Activated CD4-positive, alpha-beta memory T cell treated with anti-CD3 and anti-CD28 coated beads, Interleukin-2, amount 10 ng/mL, durations not matched to agents 7 days and 5 days (primary cell): ENCODE measurements around the gene SLC22A17. TPM values are rescaled to one million over a fixed set of nuclear protein-coding genes. Genes with fewer than 3 reads are reported as not detected.

Experiments
- CTCF ChIA-PET: fragments of 350-600 bp; sonication (Branson Sonifier 250); formaldehyde crosslinking; loops from one replicate; lab custom pipeline; 2021; ENCODE audit warnings: antibody characterized with exemption, inconsistent platforms; lab: Charles Lee
- POLR2A ChIA-PET: fragments of 350-600 bp; sonication (Branson Sonifier 250); formaldehyde crosslinking; loops from one replicate; lab custom pipeline; 2021; ENCODE audit warnings: antibody characterized with exemption; lab: Charles Lee
- DNase-seq: peaks from one replicate; pipeline ENCODE4 v3.0.0-alpha.2; 2020
- H3K27ac Mint-ChIP-seq: one replicate; pipeline ENCODE4 v1.8.0; 2021; ENCODE audit warnings: mild to moderate bottlenecking, mixed read lengths
- H3K27me3 Mint-ChIP-seq: one replicate; pipeline ENCODE4 v1.8.0; 2021; ENCODE audit warnings: mixed read lengths
- H3K36me3 Mint-ChIP-seq: one replicate; pipeline ENCODE4 v1.8.0; 2021; ENCODE audit warnings: low read depth, mixed read lengths
- H3K4me1 Mint-ChIP-seq: one replicate; pipeline ENCODE4 v1.8.0; 2021; ENCODE audit warnings: mixed read lengths
- H3K4me3 Mint-ChIP-seq: one replicate; pipeline ENCODE4 v1.8.0; 2021; ENCODE audit warnings: mild to moderate bottlenecking, mixed read lengths
- H3K9me3 Mint-ChIP-seq: one replicate; pipeline ENCODE4 v1.8.0; 2021; ENCODE audit warnings: mixed read lengths
- total RNA-seq, 2 experiments: library from RNA; stranded (reverse); gene quantifications; one replicate each; pipeline ENCODE4 v1.2.3, GENCODE V29; 2021

Gene SLC22A17
- total RNA-seq, 2 experiments from 2014 or later = 2.0 TPM

GRCh38 chr14:23365732-23366425 is 13.2 kb upstream of the SLC22A17 start:
- H3K9me3 Mint-ChIP-seq = no peaks in the 10 kb centered on the region
- DNase-seq = no peak
- H3K4me3 Mint-ChIP-seq = no peak overlapping the region
- peaks cover 2% of the 10 kb centered on the region for H3K4me1 Mint-ChIP-seq
- POLR2A ChIA-PET = no interaction called here
- H3K27me3 Mint-ChIP-seq = peaks cover 38% of the 10 kb centered on the region
- CTCF ChIA-PET = interaction anchor here (1.1 kb wide), 1 partner anchor 14 kb away, joined by 3 read pairs; no protein-coding TSS in a partner anchor
- no peaks in the 10 kb centered on the region for H3K36me3 Mint-ChIP-seq
- H3K27ac Mint-ChIP-seq = no peak overlapping the region

DNA sequence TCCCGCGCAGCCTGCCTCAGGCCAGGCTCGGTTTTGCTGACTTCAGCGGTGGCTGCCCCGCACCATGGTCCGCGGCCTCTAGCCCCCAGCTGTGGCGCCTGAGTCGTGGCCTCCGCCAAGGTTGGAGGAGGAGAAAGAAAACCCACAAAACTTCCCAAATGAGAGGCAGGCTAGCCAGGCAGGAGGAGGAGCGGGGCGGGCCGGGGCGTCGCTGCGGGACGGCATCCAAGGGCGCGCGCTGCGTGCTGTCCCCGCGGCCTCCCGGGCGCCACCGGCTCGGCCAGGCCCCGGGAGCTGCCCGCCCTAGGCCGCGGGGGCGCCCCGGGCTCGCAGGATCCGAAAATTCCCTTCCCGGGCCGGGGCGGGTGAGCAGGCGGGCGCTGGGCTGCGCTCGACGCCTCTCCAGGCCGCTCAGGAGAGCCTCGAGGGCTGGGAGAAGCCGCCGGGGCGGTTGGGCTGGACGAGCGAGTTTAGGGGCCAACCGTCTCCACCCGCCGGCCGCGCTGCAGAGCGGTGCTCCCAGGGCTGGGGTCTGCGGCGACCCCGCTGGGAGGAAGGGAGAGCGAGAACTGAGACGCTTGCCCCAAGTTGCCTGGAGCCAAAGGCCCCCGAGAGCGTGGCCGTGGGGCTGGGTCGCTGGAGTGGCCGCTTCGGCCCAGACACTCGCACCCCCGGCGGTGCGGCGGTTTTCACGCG is 12.5 kb upstream of the SLC22A17 start, which contains the start of gene EFS:
TSS of gene EFS (minus strand) at position 137 of the 696 bp plus-strand sequence. CDS start 147 bp downstream, outside the sequence.
- ChIA-PET CTCF (interaction anchor here (1.1 kb wide), 1 partner anchor 15 kb away, joined by 3 read pairs; no protein-coding TSS in a partner anchor), POLR2A (no interaction called here)
- H3K27me3 Mint-ChIP-seq = peaks cover 38% of the 10 kb centered on the region
- DNase-seq = no peak
- no peak within 1 kb of the TSS for H3K4me3 Mint-ChIP-seq
- no peaks in the 10 kb centered on the region for H3K36me3 Mint-ChIP-seq
- H3K27ac Mint-ChIP-seq = no peak within 1 kb of the TSS
- H3K9me3 Mint-ChIP-seq = no peaks in the 10 kb centered on the region
- peaks cover 3% of the 10 kb centered on the region for H3K4me1 Mint-ChIP-seq

DNA sequence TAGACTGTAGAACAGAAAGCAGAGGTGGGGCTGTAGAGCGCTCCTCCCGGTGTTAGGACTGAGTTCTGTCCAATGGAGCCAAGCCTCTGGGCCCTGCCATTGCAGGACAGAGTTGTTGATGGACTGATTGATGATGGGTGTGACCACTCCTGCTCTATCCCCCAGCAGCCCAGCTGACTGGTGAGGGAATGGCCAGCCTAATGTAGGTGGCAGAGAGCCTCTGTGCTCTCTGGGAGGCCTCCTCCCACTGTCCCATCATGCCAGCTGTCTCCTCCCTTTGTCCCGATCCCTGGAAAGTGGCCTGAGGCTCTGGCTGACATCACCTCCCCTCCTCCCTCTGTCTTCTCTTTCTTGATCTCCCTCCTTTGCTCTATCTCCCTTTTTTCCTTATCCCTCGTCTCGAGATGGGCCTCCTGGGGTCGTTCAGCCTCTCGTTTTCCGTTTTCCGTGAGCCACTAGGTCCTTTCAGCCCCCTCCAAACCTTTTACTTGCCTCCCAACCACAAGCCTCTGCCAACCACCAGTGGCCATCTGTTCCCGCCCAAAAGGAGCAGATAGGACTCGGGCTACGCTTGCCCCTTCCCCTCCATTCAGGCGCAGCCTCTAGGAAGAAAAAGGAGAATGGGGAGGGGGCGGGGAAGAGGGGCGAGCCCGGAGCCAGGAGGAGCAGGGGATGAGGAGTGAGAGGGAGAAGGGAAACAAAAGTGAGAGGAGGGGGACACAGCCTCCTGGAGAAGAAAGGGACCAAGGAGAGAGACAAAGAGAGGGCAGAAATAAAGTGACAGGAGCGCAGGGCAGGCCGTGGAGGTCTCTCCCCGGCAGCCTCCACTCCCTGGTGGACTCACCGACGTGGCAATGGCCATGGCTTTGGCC is 11.7 kb upstream of the SLC22A17 start:
- no peaks in the 10 kb centered on the region for H3K9me3 Mint-ChIP-seq

GRCh38 chr14:23362200-23362599 is 9.5 kb upstream of the SLC22A17 start:
- Mint-ChIP-seq H3K36me3 (no peaks in the 10 kb centered on the region), H3K27me3 (peaks cover 26% of the 10 kb centered on the region), H3K27ac (no peak overlapping the region), H3K4me1 (peaks cover 3% of the 10 kb centered on the region), H3K9me3 (no peaks in the 10 kb centered on the region), H3K4me3 (no peak overlapping the region)
- DNase-seq = no peak
- ChIA-PET CTCF (interaction anchor here (0.6 to 1.1 kb wide), 3 partner anchors 18 to 273 kb away, joined by 3 to 4 read pairs (median 3); no protein-coding TSS in a partner anchor), POLR2A (interaction anchor here (1.1 to 1.2 kb wide), 2 partner anchors 8 to 9 kb away, joined by 3 to 4 read pairs; no protein-coding TSS in a partner anchor)

More for the DNA sequence above, 11.7 kb upstream of the SLC22A17 start:
- ChIA-PET POLR2A (no interaction called here), CTCF (interaction anchor here (1.1 kb wide), 1 partner anchor 15 kb away, joined by 3 read pairs; no protein-coding TSS in a partner anchor)
- H3K27me3 Mint-ChIP-seq = peaks cover 38% of the 10 kb centered on the region
- H3K4me3 Mint-ChIP-seq = no peak overlapping the region
- peaks cover 3% of the 10 kb centered on the region for H3K4me1 Mint-ChIP-seq
- H3K36me3 Mint-ChIP-seq = no peaks in the 10 kb centered on the region
- no peak overlapping the region for H3K27ac Mint-ChIP-seq
- no peak for DNase-seq

DNA sequence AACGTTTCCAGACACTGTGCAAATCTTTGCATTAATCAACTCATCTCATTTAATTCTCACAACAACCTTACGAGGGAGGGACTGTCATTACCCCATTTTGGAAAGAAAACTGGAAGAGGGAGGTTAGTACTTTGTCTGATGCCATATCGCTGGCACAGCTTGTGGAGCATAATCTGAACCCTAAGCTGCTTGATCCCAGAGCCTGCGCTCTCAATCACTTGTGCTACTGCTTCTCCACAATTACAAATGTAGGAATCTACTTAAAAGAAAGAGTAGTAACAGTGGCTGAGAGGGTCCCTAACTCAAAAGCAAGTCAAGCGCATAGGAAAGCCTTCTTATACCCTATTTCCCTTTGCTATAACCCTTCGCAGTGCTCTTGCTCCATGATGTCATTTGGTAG is 9.1 kb upstream of the SLC22A17 start:
- ChIA-PET POLR2A (interaction anchor here (1.1 to 1.2 kb wide), 2 partner anchors 8 to 9 kb away, joined by 3 to 4 read pairs; no protein-coding TSS in a partner anchor), CTCF (interaction anchor here (0.6 to 1.1 kb wide), 2 partner anchors 18 to 217 kb away, joined by 3 to 4 read pairs; no protein-coding TSS in a partner anchor)
- no peak overlapping the region for H3K27ac Mint-ChIP-seq
- no peak overlapping the region for H3K4me3 Mint-ChIP-seq
- H3K9me3 Mint-ChIP-seq = no peaks in the 10 kb centered on the region
- peaks cover 22% of the 10 kb centered on the region for H3K27me3 Mint-ChIP-seq
- peaks cover 3% of the 10 kb centered on the region for H3K4me1 Mint-ChIP-seq
- no peaks in the 10 kb centered on the region for H3K36me3 Mint-ChIP-seq
- DNase-seq = no peak

- Mint-ChIP-seq H3K4me3 (no peak overlapping the region), H3K9me3 (no peaks in the 10 kb centered on the region), H3K4me1 (peaks cover 3% of the 10 kb centered on the region), H3K36me3 (no peaks in the 10 kb centered on the region), H3K27me3 (peaks cover 20% of the 10 kb centered on the region), H3K27ac (no peak overlapping the region)
- DNase-seq = no peak
- CTCF ChIA-PET = interaction anchor here (1.1 kb wide), 1 partner anchor 19 kb away, joined by 4 read pairs; no protein-coding TSS in a partner anchor
- POLR2A ChIA-PET = interaction anchor here (1.2 kb wide), 1 partner anchor 10 kb away, joined by 3 read pairs; no protein-coding TSS in a partner anchor
Measured at GRCh38 chr14:23361320-23361719, 8.6 kb upstream of the SLC22A17 start.

DNA sequence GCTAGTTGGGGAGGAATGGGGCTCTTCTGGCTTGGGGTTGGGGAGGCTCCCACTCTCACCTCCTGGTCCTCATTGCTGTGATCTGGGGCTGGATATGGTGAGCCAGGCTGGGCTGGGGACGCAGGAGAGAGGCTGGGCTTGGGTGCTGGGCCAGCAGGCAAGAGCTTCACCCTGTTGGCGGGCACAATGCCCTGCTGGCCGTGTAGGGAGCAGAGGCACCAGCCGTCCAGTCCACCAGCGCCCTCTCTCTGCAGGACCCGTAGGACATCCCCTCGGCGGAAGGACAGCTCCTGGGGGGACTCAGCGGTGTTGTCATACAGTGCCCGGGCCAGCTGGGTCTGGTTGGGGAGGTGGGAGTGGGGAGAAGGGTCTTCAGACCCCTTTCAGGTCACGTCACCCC is 7.8 kb upstream of the SLC22A17 start:
- H3K36me3 Mint-ChIP-seq = no peaks in the 10 kb centered on the region
- H3K9me3 Mint-ChIP-seq = no peaks in the 10 kb centered on the region
- CTCF ChIA-PET = no interaction called here
- peaks cover 3% of the 10 kb centered on the region for H3K4me1 Mint-ChIP-seq
- DNase-seq = no peak
- H3K4me3 Mint-ChIP-seq = no peak overlapping the region
- peaks cover 24% of the 10 kb centered on the region for H3K27me3 Mint-ChIP-seq
- H3K27ac Mint-ChIP-seq = no peak overlapping the region
- POLR2A ChIA-PET = no interaction called here

DNA sequence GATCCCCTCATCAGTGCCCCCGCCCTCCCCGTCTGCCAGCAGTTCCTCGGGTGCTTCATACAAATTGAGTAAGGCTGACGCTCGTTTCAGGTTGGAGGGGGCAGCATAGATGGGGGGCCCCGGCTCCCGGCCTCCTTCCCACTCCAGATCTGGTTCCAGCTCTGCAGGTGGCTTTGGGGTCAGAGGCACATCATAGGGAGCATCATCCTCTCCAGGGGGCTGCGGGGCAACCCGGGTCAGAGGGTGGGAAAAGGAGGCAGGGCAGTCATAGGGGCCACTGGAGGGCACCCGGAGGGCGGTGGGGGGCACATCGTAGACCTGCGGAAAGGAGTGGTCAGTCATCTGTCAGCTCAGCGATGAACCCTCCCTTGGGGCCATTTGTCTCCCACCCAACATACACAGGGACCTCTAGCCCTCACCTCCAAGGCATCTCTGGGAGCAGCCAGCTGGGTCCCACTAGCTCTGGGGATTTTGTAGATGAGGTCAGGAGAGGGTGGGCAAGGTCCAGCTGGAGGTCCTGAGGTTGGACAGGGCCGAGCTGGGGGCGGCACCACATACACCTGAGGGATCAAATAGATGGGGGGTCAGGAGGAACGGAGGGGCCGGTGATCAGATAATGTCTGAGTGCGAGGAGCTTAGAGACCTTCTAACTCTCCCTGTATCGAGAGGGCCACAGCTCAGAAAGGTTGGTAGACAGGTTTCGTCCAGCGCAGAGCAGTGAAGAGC is 7.2 kb upstream of the SLC22A17 start:
- H3K4me3 Mint-ChIP-seq = no peak overlapping the region
- DNase-seq = no peak
- no peaks in the 10 kb centered on the region for H3K36me3 Mint-ChIP-seq
- ChIA-PET POLR2A (no interaction called here), CTCF (no interaction called here)
- H3K27ac Mint-ChIP-seq = no peak overlapping the region
- peaks cover 3% of the 10 kb centered on the region for H3K4me1 Mint-ChIP-seq
- peaks cover 27% of the 10 kb centered on the region for H3K27me3 Mint-ChIP-seq
- no peaks in the 10 kb centered on the region for H3K9me3 Mint-ChIP-seq

DNA sequence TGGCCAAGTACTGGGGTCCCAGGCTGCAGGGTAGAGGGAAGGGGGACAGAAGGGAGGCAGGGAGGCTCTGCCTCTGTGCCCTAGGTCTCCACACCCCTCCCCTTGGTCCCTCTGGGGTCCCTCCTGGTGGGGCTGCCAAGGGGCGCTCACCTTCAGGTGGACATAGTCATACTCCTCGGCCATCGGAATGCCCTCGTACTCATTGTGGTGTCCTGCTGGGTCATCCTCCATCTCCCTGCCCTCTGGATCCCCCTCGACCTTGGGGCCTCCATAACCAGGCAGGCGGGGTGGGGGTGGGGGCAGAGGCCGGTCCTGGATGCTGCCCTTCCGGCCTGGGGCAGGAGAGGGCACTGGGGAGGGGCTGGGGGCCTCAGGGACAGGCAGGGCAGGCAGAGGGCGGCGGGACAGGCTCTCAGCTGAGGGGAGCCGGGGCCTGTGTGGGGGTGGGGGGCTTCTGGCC is 6.5 kb upstream of the SLC22A17 start:
- ChIA-PET CTCF (no interaction called here), POLR2A (no interaction called here)
- Mint-ChIP-seq H3K27ac (no peak overlapping the region), H3K4me1 (peaks cover 3% of the 10 kb centered on the region), H3K27me3 (peaks cover 27% of the 10 kb centered on the region), H3K4me3 (no peak overlapping the region), H3K36me3 (no peaks in the 10 kb centered on the region), H3K9me3 (no peaks in the 10 kb centered on the region)
- DNase-seq = no peak

GRCh38 chr14:23358553-23359166 is 6.0 kb upstream of the SLC22A17 start:
- H3K36me3 Mint-ChIP-seq = no peaks in the 10 kb centered on the region
- H3K4me3 Mint-ChIP-seq = no peak overlapping the region
- CTCF ChIA-PET = no interaction called here
- DNase-seq = no peak
- H3K27me3 Mint-ChIP-seq = peaks cover 27% of the 10 kb centered on the region
- no peak overlapping the region for H3K27ac Mint-ChIP-seq
- H3K9me3 Mint-ChIP-seq = no peaks in the 10 kb centered on the region
- POLR2A ChIA-PET = no interaction called here
- H3K4me1 Mint-ChIP-seq = peaks cover 3% of the 10 kb centered on the region

- Mint-ChIP-seq H3K4me1 (peaks cover 5% of the 10 kb centered on the region), H3K27me3 (peaks cover 31% of the 10 kb centered on the region), H3K9me3 (no peaks in the 10 kb centered on the region), H3K4me3 (no peak overlapping the region), H3K27ac (no peak overlapping the region), H3K36me3 (no peaks in the 10 kb centered on the region)
- ChIA-PET CTCF (no interaction called here), POLR2A (no interaction called here)
- no peak for DNase-seq
Measured at GRCh38 chr14:23358042-23358441, 5.4 kb upstream of the SLC22A17 start.
